Fibroblast of peridontal ligament (primary cell): Measurements from ENCODE around the gene ANXA7.
"Not testable (repeated sequence)": the region's sequence is repeated elsewhere in the genome, so short reads cannot be mapped to it uniquely, and the experiment has no call there.

Source experiments
- DNase-seq: peaks from one replicate; pipeline ENCODE4 v3.0.0-alpha.2; 2010; ENCODE audit errors: extremely low read depth

The ANXA7 gene

GRCh38 chr10:73339436-73339835, 74.4 kb downstream of the ANXA7 start:
- DNase-seq: no peak

DNA sequence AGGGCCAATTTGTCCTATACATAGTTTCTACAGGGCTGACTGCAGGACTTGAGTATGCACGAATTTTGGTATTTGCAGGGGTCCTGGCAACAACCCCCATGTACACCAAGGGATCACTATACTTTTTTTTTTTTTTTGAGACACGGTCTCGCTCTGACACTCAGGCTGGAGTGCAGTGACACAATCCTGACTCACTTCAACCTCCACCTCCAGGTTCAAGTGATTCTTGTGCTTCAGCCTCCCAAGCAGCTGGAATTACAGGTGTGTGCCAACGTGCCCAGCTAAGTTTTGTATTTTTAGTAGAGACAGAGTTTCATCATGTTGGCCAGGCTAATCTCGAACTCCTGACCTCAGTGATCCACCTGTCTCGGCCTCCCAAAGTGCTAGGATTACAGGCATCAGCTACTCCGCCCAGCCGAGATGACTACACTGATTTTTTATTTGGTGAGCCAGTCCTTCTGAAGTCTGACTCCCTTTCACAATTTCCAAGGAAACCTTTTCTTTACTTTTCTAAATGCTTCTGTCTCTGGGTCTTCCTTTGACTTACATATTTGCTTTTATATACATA, 75.0 kb downstream of the ANXA7 start:
- DNase-seq: no peak

- no peak for DNase-seq
Measured at GRCh38 chr10:73333202-73333601, 80.7 kb downstream of the ANXA7 start.

DNA sequence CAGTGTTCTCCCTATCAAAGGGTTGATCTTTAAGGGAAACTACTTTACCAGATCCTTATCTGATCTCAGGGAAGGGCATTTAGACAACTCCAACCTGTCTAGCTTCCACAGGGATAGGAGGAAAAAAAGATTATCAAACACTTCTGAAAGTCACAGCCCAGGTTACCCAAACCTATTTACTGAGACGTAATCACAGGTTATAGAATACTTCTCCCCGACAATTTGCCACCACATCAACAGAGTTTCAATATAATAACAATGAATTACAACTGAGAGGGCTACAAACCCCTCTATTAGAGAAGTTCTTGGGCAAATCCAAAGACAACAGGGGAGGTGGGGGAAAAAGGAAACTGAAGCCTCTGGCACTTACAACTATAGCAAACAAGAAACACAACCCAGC, 81.5 kb downstream of the ANXA7 start:
- DNase-seq: no peak

- not testable (repeated sequence) for DNase-seq
Measured at GRCh38 chr10:73328523-73328922, 85.3 kb downstream of the ANXA7 start.

DNA sequence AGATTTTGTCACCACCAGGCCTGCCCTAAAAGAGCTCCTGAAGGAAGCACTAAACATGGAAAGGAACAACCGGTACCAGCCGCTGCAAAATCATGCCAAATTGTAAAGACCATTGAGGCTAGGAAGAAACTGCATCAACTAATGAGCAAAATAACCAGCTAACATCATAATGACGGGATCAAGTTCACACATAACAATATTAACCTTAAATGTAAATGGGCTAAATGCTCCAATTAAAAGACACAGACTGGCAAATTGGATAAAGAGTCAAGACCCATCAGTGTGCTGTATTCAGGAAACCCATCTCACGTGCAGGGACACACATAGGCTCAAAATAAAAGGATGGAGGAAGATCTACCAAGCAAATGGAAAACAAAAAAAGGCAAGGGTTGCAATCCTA, 88.6 kb downstream of the ANXA7 start:
- not testable (repeated sequence) for DNase-seq
